Measurements from ENCODE around the gene ATXN7. TPM values are rescaled to one million over a fixed set of nuclear protein-coding genes. Genes with fewer than 3 reads are reported as not detected.

ATXN7 gene
- total RNA-seq, 1 experiment from 2014 or later: 27.5 TPM

DNA sequence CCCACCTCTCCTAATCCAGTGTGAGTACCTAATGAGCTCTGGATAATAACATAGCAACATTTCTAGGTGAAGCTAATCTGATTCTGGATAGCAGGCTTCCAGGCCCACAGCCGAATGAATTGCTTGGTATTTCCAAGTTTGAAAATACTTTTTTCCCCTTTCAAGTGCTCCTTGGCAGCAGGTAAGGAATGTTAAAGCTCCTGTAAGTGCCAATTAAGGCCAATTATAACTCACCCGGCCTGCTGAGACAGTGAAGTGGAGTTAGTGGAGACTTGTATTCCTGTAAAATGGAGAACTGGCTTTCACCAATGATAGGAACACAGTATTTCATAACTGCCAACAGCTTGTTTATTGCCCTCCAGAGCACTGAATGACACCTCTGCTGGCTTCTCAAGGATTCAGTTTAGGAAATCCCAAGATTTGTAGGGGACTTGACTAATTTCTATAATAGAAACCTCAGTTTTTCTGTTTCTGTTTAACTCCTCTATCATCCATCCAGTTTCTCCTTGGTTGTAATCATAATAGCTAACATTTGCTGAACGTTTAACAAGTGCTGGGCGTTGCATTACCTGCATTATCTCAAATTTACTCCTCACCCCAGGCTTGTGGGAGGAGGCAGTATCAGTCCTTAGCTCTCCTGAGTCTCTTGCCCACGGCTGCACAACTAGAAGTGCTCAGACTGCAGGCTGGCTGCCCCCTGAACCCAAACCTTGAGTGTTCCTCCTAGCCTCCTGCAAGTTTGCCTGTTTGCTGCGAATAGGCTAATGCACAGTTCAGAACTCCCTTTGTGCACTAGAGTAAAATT lies 101.2 kb downstream of the ATXN7 start:
- no peak overlapping the region for H3K4me3 ChIP-seq (replicated peaks in 1 of 2; ENCODE audit: low read depth in 1 of 2, low read length in 2 of 2)
- TF ChIP-seq SIN3A (IDR thresholded peaks at IDR 0.05; ENCODE audit: low read depth): no peak
- TF ChIP-seq, protein P1, sequence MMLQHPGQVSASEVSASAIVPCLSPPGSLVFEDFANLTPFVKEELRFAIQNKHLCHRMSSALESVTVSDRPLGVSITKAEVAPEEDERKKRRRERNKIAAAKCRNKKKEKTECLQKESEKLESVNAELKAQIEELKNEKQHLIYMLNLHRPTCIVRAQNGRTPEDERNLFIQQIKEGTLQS (IDR thresholded peaks at IDR 0.05): no peak
- no peak for TF ChIP-seq YY1 (IDR thresholded peaks at IDR 0.05; ENCODE audit: extremely low read depth, insufficient replicate concordance, low read depth, low read length)
- TF ChIP-seq TCF7L2 (IDR thresholded peaks at IDR 0.05; ENCODE audit: borderline replicate concordance, extremely low read depth, insufficient read depth, insufficient read length): no peak
- TF ChIP-seq, protein P2, sequence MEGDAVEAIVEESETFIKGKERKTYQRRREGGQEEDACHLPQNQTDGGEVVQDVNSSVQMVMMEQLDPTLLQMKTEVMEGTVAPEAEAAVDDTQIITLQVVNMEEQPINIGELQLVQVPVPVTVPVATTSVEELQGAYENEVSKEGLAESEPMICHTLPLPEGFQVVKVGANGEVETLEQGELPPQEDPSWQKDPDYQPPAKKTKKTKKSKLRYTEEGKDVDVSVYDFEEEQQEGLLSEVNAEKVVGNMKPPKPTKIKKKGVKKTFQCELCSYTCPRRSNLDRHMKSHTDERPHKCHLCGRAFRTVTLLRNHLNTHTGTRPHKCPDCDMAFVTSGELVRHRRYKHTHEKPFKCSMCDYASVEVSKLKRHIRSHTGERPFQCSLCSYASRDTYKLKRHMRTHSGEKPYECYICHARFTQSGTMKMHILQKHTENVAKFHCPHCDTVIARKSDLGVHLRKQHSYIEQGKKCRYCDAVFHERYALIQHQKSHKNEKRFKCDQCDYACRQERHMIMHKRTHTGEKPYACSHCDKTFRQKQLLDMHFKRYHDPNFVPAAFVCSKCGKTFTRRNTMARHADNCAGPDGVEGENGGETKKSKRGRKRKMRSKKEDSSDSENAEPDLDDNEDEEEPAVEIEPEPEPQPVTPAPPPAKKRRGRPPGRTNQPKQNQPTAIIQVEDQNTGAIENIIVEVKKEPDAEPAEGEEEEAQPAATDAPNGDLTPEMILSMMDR (IDR thresholded peaks at IDR 0.05 in 2 of 3, conservative IDR thresholded peaks at IDR 0.05 in 1 of 3; ENCODE audit: borderline replicate concordance in 1 of 3, insufficient read depth in 1 of 3, low read depth in 2 of 3, low read length in 2 of 3): no peak
- no peak for TF ChIP-seq ZNF274 (IDR thresholded peaks at IDR 0.05; ENCODE audit: low read depth, low read length)
- TF ChIP-seq EGR1 (IDR thresholded peaks at IDR 0.05; ENCODE audit: low read depth): no peak
- no peak for TF ChIP-seq FOSL1 (IDR thresholded peaks at IDR 0.05; ENCODE audit: low read depth)
- TF ChIP-seq POLR2AphosphoS5 (IDR thresholded peaks at IDR 0.05; ENCODE audit: low read depth, low read length): no peak
- TF ChIP-seq ELF1 (IDR thresholded peaks at IDR 0.05; ENCODE audit: borderline replicate concordance, low read depth): no peak
- TF ChIP-seq, protein P3, sequence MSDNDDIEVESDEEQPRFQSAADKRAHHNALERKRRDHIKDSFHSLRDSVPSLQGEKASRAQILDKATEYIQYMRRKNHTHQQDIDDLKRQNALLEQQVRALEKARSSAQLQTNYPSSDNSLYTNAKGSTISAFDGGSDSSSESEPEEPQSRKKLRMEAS (IDR thresholded peaks at IDR 0.05): no peak
- no peak for TF ChIP-seq EZH2phosphoT487 (IDR thresholded peaks at IDR 0.05; ENCODE audit: borderline replicate concordance)
- no peak for TF ChIP-seq CEBPB (IDR thresholded peaks at IDR 0.05; ENCODE audit: low read depth)
- TF ChIP-seq CBX3 (IDR thresholded peaks at IDR 0.05; ENCODE audit: low read depth): no peak
- no peak for TF ChIP-seq JUND (IDR thresholded peaks at IDR 0.05)
- TF ChIP-seq SP1 (IDR thresholded peaks at IDR 0.05; ENCODE audit: low read depth): no peak
- TF ChIP-seq, protein P4, sequence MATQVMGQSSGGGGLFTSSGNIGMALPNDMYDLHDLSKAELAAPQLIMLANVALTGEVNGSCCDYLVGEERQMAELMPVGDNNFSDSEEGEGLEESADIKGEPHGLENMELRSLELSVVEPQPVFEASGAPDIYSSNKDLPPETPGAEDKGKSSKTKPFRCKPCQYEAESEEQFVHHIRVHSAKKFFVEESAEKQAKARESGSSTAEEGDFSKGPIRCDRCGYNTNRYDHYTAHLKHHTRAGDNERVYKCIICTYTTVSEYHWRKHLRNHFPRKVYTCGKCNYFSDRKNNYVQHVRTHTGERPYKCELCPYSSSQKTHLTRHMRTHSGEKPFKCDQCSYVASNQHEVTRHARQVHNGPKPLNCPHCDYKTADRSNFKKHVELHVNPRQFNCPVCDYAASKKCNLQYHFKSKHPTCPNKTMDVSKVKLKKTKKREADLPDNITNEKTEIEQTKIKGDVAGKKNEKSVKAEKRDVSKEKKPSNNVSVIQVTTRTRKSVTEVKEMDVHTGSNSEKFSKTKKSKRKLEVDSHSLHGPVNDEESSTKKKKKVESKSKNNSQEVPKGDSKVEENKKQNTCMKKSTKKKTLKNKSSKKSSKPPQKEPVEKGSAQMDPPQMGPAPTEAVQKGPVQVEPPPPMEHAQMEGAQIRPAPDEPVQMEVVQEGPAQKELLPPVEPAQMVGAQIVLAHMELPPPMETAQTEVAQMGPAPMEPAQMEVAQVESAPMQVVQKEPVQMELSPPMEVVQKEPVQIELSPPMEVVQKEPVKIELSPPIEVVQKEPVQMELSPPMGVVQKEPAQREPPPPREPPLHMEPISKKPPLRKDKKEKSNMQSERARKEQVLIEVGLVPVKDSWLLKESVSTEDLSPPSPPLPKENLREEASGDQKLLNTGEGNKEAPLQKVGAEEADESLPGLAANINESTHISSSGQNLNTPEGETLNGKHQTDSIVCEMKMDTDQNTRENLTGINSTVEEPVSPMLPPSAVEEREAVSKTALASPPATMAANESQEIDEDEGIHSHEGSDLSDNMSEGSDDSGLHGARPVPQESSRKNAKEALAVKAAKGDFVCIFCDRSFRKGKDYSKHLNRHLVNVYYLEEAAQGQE (IDR thresholded peaks at IDR 0.05; ENCODE audit: low read depth): no peak
- no peak overlapping the region for H3K4me2 ChIP-seq (ENCODE audit: low read length)
- intact Hi-C loops (cut with micrococcal nuclease): no loop called here
- ATAC-seq (no peak), DNase-seq (ENCODE audit: low read depth, low spot score) (no peak)
- no peak overlapping the region for H3K9ac ChIP-seq (ENCODE audit: low read length)
- peaks cover 52% of the 10 kb centered on the region for H3K79me2 ChIP-seq (ENCODE audit: insufficient read depth, low read length)
- no peaks in the 10 kb centered on the region for H3K9me2 ChIP-seq (ENCODE audit: insufficient read depth)
- no peaks in the 10 kb centered on the region for H3K27me3 ChIP-seq (ENCODE audit: insufficient read depth, low read length)
- no peak overlapping the region for H2AFZ ChIP-seq (ENCODE audit: low read depth, low read length, poor library complexity, severe bottlenecking)
- H3K9me3 ChIP-seq (ENCODE audit: control insufficient read depth in 1 of 2, insufficient read depth in 1 of 2, low read depth in 1 of 2, low read length in 2 of 2): no peaks in the 10 kb centered on the region
- H3K27ac ChIP-seq (ENCODE audit: low read depth, low read length): no peak overlapping the region
- H4K20me1 ChIP-seq (ENCODE audit: insufficient read depth): peaks cover 11% of the 10 kb centered on the region; the same call in 1 of the 2 replicates
- CTCF ChIA-PET: no interaction called here
- POLR2A ChIA-PET: interaction anchor here (1.1 kb wide), 1 partner anchor 16 kb away, joined by 3 read pairs; no protein-coding TSS in a partner anchor
- no peaks in the 10 kb centered on the region; a peak in 1 of 4 replicates for H3K36me3 ChIP-seq (ENCODE audit: control insufficient read depth in 1 of 2, insufficient read depth in 2 of 2, low read length in 2 of 2)
- peaks cover 0 to 16% of the 10 kb centered on the region in 2 experiments; a peak in 3 of 4 replicates for H3K4me1 ChIP-seq (ENCODE audit: control insufficient read depth in 1 of 2, insufficient read depth in 2 of 2, low read length in 2 of 2)
- RAD21 ChIA-PET (ENCODE audit: low non-redundant PET in 1 of 2, low total read pairs in 2 of 2, uncharacterized antibody in 2 of 2, unreplicated experiment in 2 of 2): no interaction called here
- BruUV-seq (replicated peaks): no TSS peak

Data from HCT116 (cell line).